Vagina (tissue), 2 donors: Measurements from ENCODE around the gene TUBB1.

Experiments used
- CTCF ChIP-seq, 3 experiments: fragments of 450-650 bp in 2 of 3; fragments of 200-600 bp in 1 of 3; sonication (generic) in 1 of 3; IDR thresholded peaks; one replicate each; pipeline ENCODE4 v1.5.1; 2017 to 2019; ENCODE audit warnings: antibody characterized with exemption in 3 of 3, mild to moderate bottlenecking in 2 of 3, moderate library complexity in 2 of 3
- POLR2A ChIP-seq, 2 donors: fragments of 450-650 bp; IDR thresholded peaks; one replicate each; pipeline ENCODE4 v1.6.1; 2017; ENCODE audit warnings: antibody characterized with exemption in 2 of 2, mild to moderate bottlenecking in 2 of 2, moderate library complexity in 2 of 2

- TF ChIP-seq CTCF (IDR thresholded peaks at IDR 0.05) (no peak), POLR2A (IDR thresholded peaks at IDR 0.05) (no peak)
Measured at GRCh38 chr20:59028812-59029211, 9.6 kb downstream of the TUBB1 start.
